DND-41 (cell line): ENCODE results near the gene CTBP1.
A peak's percentile ranks its signal among the peaks of the same experiment; 100 is the strongest.

ENCODE experiments used
- ATAC-seq: fragments of 200-7000 bp; cut with Tn5 transposase; 3 replicates; pipeline ENCODE4 v1.9.1; 2021; ENCODE audit warnings: low read depth; ENCODE audit not compliant: insufficient read depth
- DNase-seq: peaks from one replicate; pipeline ENCODE4 v3.0.0-alpha.2; 2020
- H2AFZ ChIP-seq: 2 replicates; pipeline ENCODE4 v1.6.0; 2012; ENCODE audit warnings: low read depth, low read length
- H3K27ac ChIP-seq: 2 replicates; pipeline ENCODE4 v1.5.1; 2012; ENCODE audit warnings: low read length, inconsistent platforms
- H3K27me3 ChIP-seq: fragments of 200-600 bp; sonication (generic); 2 replicates; pipeline ENCODE4 v1.6.0; 2012; ENCODE audit warnings: low read length, mild to moderate bottlenecking, inconsistent platforms; ENCODE audit not compliant: insufficient read depth, poor library complexity
- H3K36me3 ChIP-seq: 2 replicates; pipeline ENCODE4 v1.5.1; 2012; ENCODE audit warnings: low read length, inconsistent platforms; ENCODE audit not compliant: insufficient read depth
- H3K4me1 ChIP-seq: 2 replicates; pipeline ENCODE4 v1.5.1; 2012; ENCODE audit warnings: mild to moderate bottlenecking, low read length; ENCODE audit not compliant: insufficient read depth
- H3K4me2 ChIP-seq: 2 replicates; pipeline ENCODE4 v1.6.0; 2012; ENCODE audit warnings: mild to moderate bottlenecking, moderate library complexity, low read length, inconsistent platforms; ENCODE audit not compliant: insufficient read depth
- H3K4me3 ChIP-seq, 2 experiments: fragments of 200-600 bp in 1 of 2; shearing (Covaris generic) in 1 of 2; 2 replicates each; pipeline ENCODE4 v1.5.1; 2012 to 2016; ENCODE audit warnings: inconsistent platforms in 2 of 2, low read length in 2 of 2, mild to moderate bottlenecking in 2 of 2, low read depth in 1 of 2, moderate library complexity in 1 of 2
- H3K79me2 ChIP-seq: 2 replicates; pipeline ENCODE4 v1.6.0; 2012; ENCODE audit warnings: low read length, inconsistent platforms; ENCODE audit not compliant: insufficient read depth
- H3K9ac ChIP-seq: 2 replicates; pipeline ENCODE4 v1.6.0; 2012; ENCODE audit warnings: low read depth, mild to moderate bottlenecking, inconsistent platforms, low read length, moderate library complexity
- H3K9me3 ChIP-seq: 2 replicates; pipeline ENCODE4 v1.5.1; 2012; ENCODE audit warnings: low read length, moderate library complexity, mild to moderate bottlenecking, inconsistent platforms; ENCODE audit not compliant: insufficient read depth, severe bottlenecking
- H4K20me1 ChIP-seq: 2 replicates; pipeline ENCODE4 v1.6.0; 2012; ENCODE audit warnings: low read length; ENCODE audit not compliant: insufficient read depth
- EZH2 ChIP-seq: IDR thresholded peaks from 3 replicates; pipeline ENCODE4 v1.6.1; 2012; ENCODE audit warnings: borderline replicate concordance, low read depth, mild to moderate bottlenecking, moderate library complexity, low read length, inconsistent platforms; ENCODE audit not compliant: severe bottlenecking
- TF ChIP-seq, protein P1 (sequence below): IDR thresholded peaks from 2 replicates; pipeline ENCODE4 v1.5.1; 2012; ENCODE audit warnings: borderline replicate concordance, low read length, moderate library complexity, mild to moderate bottlenecking; ENCODE audit not compliant: poor library complexity, severe bottlenecking; ENCODE audit errors: extremely low read depth

CTBP1 gene

DNA sequence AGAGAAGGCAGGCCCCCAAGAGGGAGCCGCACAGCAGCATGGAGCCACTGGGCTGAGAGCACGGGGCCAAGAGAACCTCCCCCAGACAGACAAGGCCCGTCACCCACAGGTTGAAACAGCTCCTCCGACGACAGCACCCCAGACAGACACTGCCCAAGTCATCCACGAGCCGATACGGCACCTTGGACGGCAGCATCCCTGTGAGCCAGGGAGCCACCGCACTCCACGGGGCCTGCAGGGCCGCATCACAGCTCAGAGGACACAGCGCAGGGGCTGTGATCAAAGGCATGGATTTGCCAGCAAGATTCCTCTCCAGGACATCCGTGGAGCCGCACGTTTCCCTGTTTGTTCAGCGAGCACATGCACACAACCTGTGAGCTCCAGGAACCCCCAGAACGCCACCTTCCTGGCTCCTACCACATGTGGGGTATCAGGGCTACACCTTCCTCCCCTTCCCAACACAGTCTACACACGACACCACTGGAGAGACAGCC is 3.9 kb downstream of the CTBP1 start:
- Histone ChIP-seq H3K4me3 (no peak overlapping the region), H3K79me2 (peaks cover 89% of the 10 kb centered on the region), H3K4me1 (peaks cover 39% of the 10 kb centered on the region), H2AFZ (no peak overlapping the region), H3K36me3 (peaks cover 85% of the 10 kb centered on the region), H3K4me2 (peak overlapping the region; percentile 70; the same call in 1 of the 2 replicates), H3K27ac (no peak overlapping the region; the same call in 1 of the 2 replicates), H3K9me3 (no peaks in the 10 kb centered on the region), H3K27me3 (no peaks in the 10 kb centered on the region), H3K9ac (peak overlapping the region; percentile 17; the same call in 1 of the 2 replicates), H4K20me1 (peaks cover 71% of the 10 kb centered on the region)
- no peak for DNase-seq
- TF ChIP-seq, protein P1, sequence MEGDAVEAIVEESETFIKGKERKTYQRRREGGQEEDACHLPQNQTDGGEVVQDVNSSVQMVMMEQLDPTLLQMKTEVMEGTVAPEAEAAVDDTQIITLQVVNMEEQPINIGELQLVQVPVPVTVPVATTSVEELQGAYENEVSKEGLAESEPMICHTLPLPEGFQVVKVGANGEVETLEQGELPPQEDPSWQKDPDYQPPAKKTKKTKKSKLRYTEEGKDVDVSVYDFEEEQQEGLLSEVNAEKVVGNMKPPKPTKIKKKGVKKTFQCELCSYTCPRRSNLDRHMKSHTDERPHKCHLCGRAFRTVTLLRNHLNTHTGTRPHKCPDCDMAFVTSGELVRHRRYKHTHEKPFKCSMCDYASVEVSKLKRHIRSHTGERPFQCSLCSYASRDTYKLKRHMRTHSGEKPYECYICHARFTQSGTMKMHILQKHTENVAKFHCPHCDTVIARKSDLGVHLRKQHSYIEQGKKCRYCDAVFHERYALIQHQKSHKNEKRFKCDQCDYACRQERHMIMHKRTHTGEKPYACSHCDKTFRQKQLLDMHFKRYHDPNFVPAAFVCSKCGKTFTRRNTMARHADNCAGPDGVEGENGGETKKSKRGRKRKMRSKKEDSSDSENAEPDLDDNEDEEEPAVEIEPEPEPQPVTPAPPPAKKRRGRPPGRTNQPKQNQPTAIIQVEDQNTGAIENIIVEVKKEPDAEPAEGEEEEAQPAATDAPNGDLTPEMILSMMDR, result no peak
- no peak for TF ChIP-seq EZH2
- ATAC-seq, result no peak

DNA sequence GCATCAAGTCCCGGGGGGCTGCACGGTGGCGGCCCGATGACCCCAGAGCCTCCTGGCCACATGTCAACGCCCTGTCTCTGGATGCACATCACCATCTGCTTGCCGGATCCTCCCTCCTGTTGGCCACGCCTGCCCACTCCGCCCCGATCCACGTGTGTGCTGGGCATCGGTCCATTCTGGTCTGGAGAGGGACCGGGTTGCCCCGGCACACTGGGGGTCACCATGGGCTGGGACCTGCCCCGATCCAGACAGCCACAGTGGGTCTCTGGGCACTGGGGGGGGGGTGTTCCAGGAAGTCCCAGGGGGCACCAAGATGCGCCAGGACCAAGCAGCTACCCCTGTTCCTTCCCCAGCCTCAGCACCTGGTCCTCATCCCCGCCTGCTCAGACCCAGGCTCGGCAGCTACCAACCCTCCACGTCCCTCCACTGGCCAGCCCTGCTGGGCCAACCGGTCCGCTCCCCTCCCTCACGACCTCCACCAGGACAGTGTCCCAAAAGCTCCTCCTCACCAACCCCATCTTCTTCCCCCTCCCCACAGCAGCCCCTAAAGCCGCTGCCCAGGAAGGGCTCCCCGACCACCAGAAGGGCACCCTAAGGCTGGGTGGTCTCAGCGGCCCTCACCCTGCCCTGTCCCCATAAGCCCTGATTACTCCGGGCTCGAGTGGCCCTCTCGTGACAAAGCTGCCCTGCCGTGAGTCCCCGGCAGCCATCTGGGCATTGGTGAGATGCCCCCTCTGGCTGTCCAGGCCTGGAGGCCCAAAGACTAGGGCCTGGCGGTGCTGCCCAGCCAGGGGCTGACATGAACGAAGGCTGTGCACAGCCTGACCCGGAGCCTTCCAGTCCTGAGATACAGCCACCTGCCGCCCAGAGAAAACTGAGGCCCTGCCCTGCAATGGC is 4.6 kb downstream of the CTBP1 start:
- Histone ChIP-seq H3K36me3 (peaks cover 86% of the 10 kb centered on the region), H3K9me3 (no peaks in the 10 kb centered on the region), H3K27me3 (no peaks in the 10 kb centered on the region), H3K4me1 (peaks cover 33% of the 10 kb centered on the region), H3K9ac (peak overlapping the region; percentile 17; the same call in 1 of the 2 replicates), H2AFZ (no peak overlapping the region), H3K4me3 (no peak overlapping the region), H3K79me2 (peaks cover 89% of the 10 kb centered on the region), H4K20me1 (peaks cover 78% of the 10 kb centered on the region), H3K4me2 (0 out of 2 replicates have a peak overlapping the region, but pooled peaks have one; percentile 15), H3K27ac (peak overlapping the region; percentile 11; the same call in 1 of the 2 replicates)
- DNase-seq, result no peak
- TF ChIP-seq EZH2, result no peak
- TF ChIP-seq, protein P1, result no peak
- ATAC-seq, result no peak

DNA sequence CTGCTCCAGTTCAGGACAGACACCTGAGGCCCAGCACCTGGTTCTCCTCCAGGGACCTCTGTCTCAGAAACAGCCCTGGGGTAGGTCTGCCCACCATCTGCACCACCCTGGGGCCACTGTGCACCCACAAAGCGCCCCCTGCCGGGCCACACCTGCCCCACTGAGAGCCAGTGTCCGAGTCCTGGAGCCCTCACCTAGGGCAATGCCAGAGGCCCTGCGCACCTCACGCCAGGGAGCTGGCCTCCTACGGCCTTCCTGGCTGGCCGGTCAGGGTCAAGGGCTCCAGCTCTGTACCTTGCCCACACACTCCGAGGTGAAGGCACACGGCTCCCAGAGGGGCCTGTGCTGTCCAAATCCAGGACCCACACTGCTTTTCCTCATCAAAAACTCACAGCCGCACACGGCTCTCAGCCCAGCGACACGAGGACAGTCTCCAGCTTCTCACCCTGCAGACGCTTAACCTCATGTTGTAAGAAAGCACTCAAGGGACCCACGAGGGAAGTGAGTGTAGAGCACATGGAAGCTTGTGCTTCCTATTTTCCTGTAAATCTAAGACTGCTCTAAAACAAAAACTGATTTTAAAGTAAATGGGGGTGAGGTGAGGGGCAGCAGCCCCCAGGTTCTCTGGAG is 5.4 kb downstream of the CTBP1 start:
- ATAC-seq (no peak), DNase-seq (no peak)
- no peaks in the 10 kb centered on the region for H3K27me3 ChIP-seq
- peaks cover 96% of the 10 kb centered on the region for H3K79me2 ChIP-seq
- H3K4me1 ChIP-seq, result peaks cover 33% of the 10 kb centered on the region
- peaks cover 86% of the 10 kb centered on the region for H4K20me1 ChIP-seq
- no peaks in the 10 kb centered on the region for H3K9me3 ChIP-seq
- no peak overlapping the region for H2AFZ ChIP-seq
- no peak overlapping the region for H3K4me2 ChIP-seq
- peaks cover 94% of the 10 kb centered on the region for H3K36me3 ChIP-seq
- 0 out of 2 replicates have a peak overlapping the region, but pooled peaks have one; percentile 16 for H3K27ac ChIP-seq
- H3K9ac ChIP-seq, result no peak overlapping the region
- H3K4me3 ChIP-seq, result no peak overlapping the region
- no peak for TF ChIP-seq EZH2
- TF ChIP-seq, protein P1, result no peak
